Upper lobe of right lung (tissue), 1 donor: ENCODE measurements around the gene OR1D5. TPM values are rescaled to one million over a fixed set of nuclear protein-coding genes. Genes with fewer than 3 reads are reported as not detected.

Experiments
- ATAC-seq: fragments of 200-7000 bp; cut with Tn5 transposase; one replicate; pipeline ENCODE4 v1.9.1; 2020; ENCODE audit warnings: mild to moderate bottlenecking, moderate library complexity
- DNase-seq: peaks from one replicate; pipeline ENCODE4 v3.0.0-alpha.2; 2020
- H3K27ac ChIP-seq: fragments of 200-600 bp; one replicate; pipeline ENCODE4 v1.8.0; 2022
- H3K27me3 ChIP-seq: fragments of 200-600 bp; one replicate; pipeline ENCODE4 v1.8.0; 2022; ENCODE audit warnings: mild to moderate bottlenecking
- H3K36me3 ChIP-seq: fragments of 200-600 bp; one replicate; pipeline ENCODE4 v1.8.0; 2022
- H3K4me1 ChIP-seq: fragments of 200-600 bp; one replicate; pipeline ENCODE4 v1.8.0; 2022
- H3K4me3 ChIP-seq: fragments of 200-600 bp; one replicate; pipeline ENCODE4 v1.8.0; 2022; ENCODE audit warnings: mild to moderate bottlenecking
- H3K9me3 ChIP-seq: fragments of 200-600 bp; one replicate; pipeline ENCODE4 v1.8.0; 2022
- CTCF ChIP-seq: fragments of 200-600 bp; IDR thresholded peaks from one replicate; pipeline ENCODE4 v1.8.0; 2022; ENCODE audit warnings: antibody characterized with exemption
- intact Hi-C: fragments of 100-400 bp; cut with DNase I; formaldehyde crosslinking; loops from one replicate; pipeline ENCODE4 v1.11.0; 2022
- total RNA-seq: library from RNA; stranded (reverse); fragmentation: NEBNext Ultra II Directional; extraction: Animal tissue kit (Norgen Biotek cat#: 25700); gene quantifications from one replicate; pipeline ENCODE4 v1.2.1, GENCODE V29; 2021
- donor health status: DM: no; HTN: yes; CAD: no; lungs with severe emphysema.

Gene OR1D5
- total RNA-seq, 1 donor from 2014 or later, result not detected

GRCh38 chr17:3038941-3039340 lies 24.5 kb downstream of the OR1D5 start:
- no peak overlapping the region for H3K27ac ChIP-seq
- H3K36me3 ChIP-seq, result no peaks in the 10 kb centered on the region
- no peak for ATAC-seq
- no peaks in the 10 kb centered on the region for H3K9me3 ChIP-seq
- H3K4me3 ChIP-seq, result no peak overlapping the region
- H3K27me3 ChIP-seq, result peaks cover 14% of the 10 kb centered on the region
- peak; percentile 15 for DNase-seq
- intact Hi-C loops, result no loop called here
- no peaks in the 10 kb centered on the region for H3K4me1 ChIP-seq
- TF ChIP-seq CTCF, result no peak

GRCh38 chr17:3037259-3037658 lies 26.1 kb downstream of the OR1D5 start:
- Histone ChIP-seq H3K4me1 (no peaks in the 10 kb centered on the region), H3K4me3 (no peak overlapping the region), H3K9me3 (no peaks in the 10 kb centered on the region), H3K27me3 (peaks cover 14% of the 10 kb centered on the region), H3K36me3 (no peaks in the 10 kb centered on the region), H3K27ac (no peak overlapping the region)
- intact Hi-C loops, result no loop called here
- DNase-seq, result no peak
- no peak for TF ChIP-seq CTCF
- ATAC-seq, result no peak

- TF ChIP-seq CTCF, result no peak
- Histone ChIP-seq H3K4me1 (no peaks in the 10 kb centered on the region), H3K36me3 (no peaks in the 10 kb centered on the region), H3K27ac (no peak overlapping the region), H3K27me3 (peaks cover 14% of the 10 kb centered on the region), H3K4me3 (no peak overlapping the region), H3K9me3 (no peaks in the 10 kb centered on the region)
- DNase-seq (peak; percentile 42), ATAC-seq (no peak)
- intact Hi-C loops, result no loop called here
These were observed 26.6 kb downstream of the OR1D5 start for GRCh38 chr17:3036800-3037199.

- DNase-seq (no peak), ATAC-seq (no peak)
- H3K4me3 ChIP-seq, result no peak overlapping the region
- TF ChIP-seq CTCF, result no peak
- H3K27me3 ChIP-seq, result peaks cover 14% of the 10 kb centered on the region
- H3K27ac ChIP-seq, result no peak overlapping the region
- intact Hi-C loops, result no loop called here
- no peaks in the 10 kb centered on the region for H3K9me3 ChIP-seq
- H3K4me1 ChIP-seq, result no peaks in the 10 kb centered on the region
- no peaks in the 10 kb centered on the region for H3K36me3 ChIP-seq
These were observed 27.5 kb downstream of the OR1D5 start for GRCh38 chr17:3035968-3036280.

- H3K36me3 ChIP-seq, result no peaks in the 10 kb centered on the region
- H3K27ac ChIP-seq, result no peak overlapping the region
- no peak overlapping the region for H3K4me3 ChIP-seq
- H3K9me3 ChIP-seq, result no peaks in the 10 kb centered on the region
- no peaks in the 10 kb centered on the region for H3K4me1 ChIP-seq
- peak; percentile 33 for DNase-seq
- H3K27me3 ChIP-seq, result peaks cover 14% of the 10 kb centered on the region
- no peak for ATAC-seq
- TF ChIP-seq CTCF, result no peak
- intact Hi-C loops, result no loop called here
These were observed 28.0 kb downstream of the OR1D5 start for GRCh38 chr17:3035256-3035967.

- H3K4me3 ChIP-seq, result no peak overlapping the region
- H3K36me3 ChIP-seq, result no peaks in the 10 kb centered on the region
- no peaks in the 10 kb centered on the region for H3K9me3 ChIP-seq
- H3K27me3 ChIP-seq, result peaks cover 14% of the 10 kb centered on the region
- no peak for TF ChIP-seq CTCF
- H3K27ac ChIP-seq, result no peak overlapping the region
- DNase-seq (peak; percentile 57), ATAC-seq (peak; percentile 17)
- H3K4me1 ChIP-seq, result no peaks in the 10 kb centered on the region
- intact Hi-C loops, result no loop called here
These were observed 28.9 kb downstream of the OR1D5 start for GRCh38 chr17:3034578-3034920.
